Neural progenitor cell (in vitro differentiated cells): ENCODE data around the gene MPPED1. TPM values are rescaled to one million over a fixed set of nuclear protein-coding genes. Genes with fewer than 3 reads are reported as not detected.
A peak's percentile ranks its signal among the peaks of the same experiment; 100 is the strongest.

ENCODE experiments used
- DNase-seq: peaks from one replicate; pipeline ENCODE4 v3.0.0-alpha.2; 2016; ENCODE audit warnings: low spot score
- H2AFZ ChIP-seq: fragments of 200-600 bp; sonication (generic); replicated peaks from 2 replicates; pipeline ENCODE4 v1.6.1; 2016; ENCODE audit warnings: antibody characterized with exemption
- H3F3A ChIP-seq: fragments of 200-600 bp; sonication (generic); 2 replicates; pipeline ENCODE4 v1.6.1; 2016; ENCODE audit warnings: antibody characterized with exemption, low read depth
- H3K27ac ChIP-seq: fragments of 200-600 bp; sonication (generic); 2 replicates; pipeline ENCODE4 v1.5.1; 2016; ENCODE audit warnings: mild to moderate bottlenecking
- H3K27me3 ChIP-seq: fragments of 200-600 bp; sonication (generic); 2 replicates; pipeline ENCODE4 v1.6.1; 2016; ENCODE audit warnings: mild to moderate bottlenecking, moderate library complexity
- H3K36me3 ChIP-seq: fragments of 200-600 bp; sonication (generic); 2 replicates; pipeline ENCODE4 v1.5.1; 2016
- H3K4me1 ChIP-seq: fragments of 200-600 bp; sonication (generic); 2 replicates; pipeline ENCODE4 v1.6.1; 2016; ENCODE audit warnings: mixed run types
- H3K4me2 ChIP-seq: fragments of 200-600 bp; sonication (generic); 2 replicates; pipeline ENCODE4 v1.6.1; 2016
- H3K4me3 ChIP-seq: fragments of 200-600 bp; sonication (generic); 2 replicates; pipeline ENCODE4 v1.5.1; 2016
- H3K79me2 ChIP-seq: fragments of 200-600 bp; sonication (generic); 2 replicates; pipeline ENCODE4 v1.6.1; 2016; ENCODE audit warnings: low read depth
- H3K9ac ChIP-seq: fragments of 200-600 bp; sonication (generic); 2 replicates; pipeline ENCODE4 v1.6.1; 2016
- H3K9me3 ChIP-seq: fragments of 200-600 bp; sonication (generic); 2 replicates; pipeline ENCODE4 v1.5.1; 2016; ENCODE audit warnings: low read depth
- H4K20me1 ChIP-seq: fragments of 200-600 bp; sonication (generic); 2 replicates; pipeline ENCODE4 v1.6.1; 2016; ENCODE audit warnings: low read depth
- H3K27ac Mint-ChIP-seq: 3 replicates; pipeline ENCODE4 v1.8.0; 2021; ENCODE audit warnings: mixed read lengths
- H3K27me3 Mint-ChIP-seq: 2 replicates; pipeline ENCODE4 v1.8.0; 2022; ENCODE audit warnings: low read depth, mild to moderate bottlenecking, inconsistent platforms, moderate library complexity, mixed read lengths; ENCODE audit not compliant: insufficient read depth
- H3K36me3 Mint-ChIP-seq: 3 replicates; pipeline ENCODE4 v1.8.0; 2021; ENCODE audit warnings: mixed read lengths
- H3K4me1 Mint-ChIP-seq: 3 replicates; pipeline ENCODE4 v1.8.0; 2021; ENCODE audit warnings: mixed read lengths
- H3K4me3 Mint-ChIP-seq: 3 replicates; pipeline ENCODE4 v1.8.0; 2021; ENCODE audit warnings: mild to moderate bottlenecking, moderate library complexity, mixed read lengths
- H3K9me3 Mint-ChIP-seq: 3 replicates; pipeline ENCODE4 v1.8.0; 2020; ENCODE audit warnings: mixed read lengths
- EZH2 ChIP-seq: fragments of 200-600 bp; sonication (generic); IDR thresholded peaks from 2 replicates; pipeline ENCODE4 v1.6.1; 2017; ENCODE audit warnings: antibody characterized with exemption, mild to moderate bottlenecking, moderate library complexity
- EZH2phosphoT487 ChIP-seq: fragments of 200-600 bp; sonication (generic); IDR thresholded peaks from 2 replicates; pipeline ENCODE4 v1.6.1; 2017; ENCODE audit warnings: antibody characterized with exemption
- total RNA-seq: library from RNA; depleted of rRNA; stranded (reverse); fragments of >200 nt; gene quantifications from 2 replicates; pipeline ENCODE4 v1.2.3, GENCODE V29; 2015; ENCODE audit warnings: low replicate concordance
- TF ChIP-seq, protein P1 (sequence below): fragments of 200-600 bp; sonication (generic); IDR thresholded peaks from 2 replicates; pipeline ENCODE4 v1.5.1; 2017; ENCODE audit warnings: antibody characterized with exemption, mild to moderate bottlenecking

MPPED1 gene
- total RNA-seq, 1 donor from 2014 or later, result 2.0 TPM

DNA sequence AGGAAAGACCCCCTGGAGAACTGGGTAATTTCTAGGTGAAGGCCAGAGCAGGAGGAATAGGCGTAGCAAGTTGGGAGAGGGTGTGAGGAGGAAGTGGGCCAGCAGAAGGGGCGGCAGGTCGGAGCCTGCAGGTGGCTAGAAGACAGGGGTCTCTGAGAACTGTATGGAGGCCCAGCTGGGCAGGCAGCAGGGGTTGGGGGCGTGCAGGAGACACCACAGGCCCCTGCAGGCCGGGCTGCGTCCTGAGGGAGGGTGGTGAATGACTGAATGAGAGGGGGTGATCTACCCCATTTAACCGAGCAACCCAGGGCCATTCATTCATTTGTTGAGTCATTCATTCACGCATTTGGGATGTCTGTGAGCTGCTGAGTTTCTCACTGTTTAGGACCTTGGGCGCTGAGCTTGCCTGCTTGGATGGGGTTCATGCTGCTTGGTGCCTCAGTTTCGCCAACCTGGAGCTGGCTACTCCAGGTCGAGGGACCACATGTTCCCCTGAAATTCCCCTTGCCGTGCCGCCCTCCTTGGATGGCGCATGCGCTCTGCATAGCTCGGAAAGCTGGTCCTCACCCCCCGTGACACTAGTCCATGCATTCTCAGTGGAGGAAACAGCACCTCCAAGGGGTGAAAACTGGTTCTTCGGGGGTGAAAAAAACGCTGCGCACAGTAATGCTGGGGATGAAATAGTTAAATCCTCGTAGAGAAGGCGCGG is 15.6 kb downstream of the MPPED1 start:
- TF ChIP-seq EZH2phosphoT487 (no peak), EZH2 (no peak)
- TF ChIP-seq, protein P1, sequence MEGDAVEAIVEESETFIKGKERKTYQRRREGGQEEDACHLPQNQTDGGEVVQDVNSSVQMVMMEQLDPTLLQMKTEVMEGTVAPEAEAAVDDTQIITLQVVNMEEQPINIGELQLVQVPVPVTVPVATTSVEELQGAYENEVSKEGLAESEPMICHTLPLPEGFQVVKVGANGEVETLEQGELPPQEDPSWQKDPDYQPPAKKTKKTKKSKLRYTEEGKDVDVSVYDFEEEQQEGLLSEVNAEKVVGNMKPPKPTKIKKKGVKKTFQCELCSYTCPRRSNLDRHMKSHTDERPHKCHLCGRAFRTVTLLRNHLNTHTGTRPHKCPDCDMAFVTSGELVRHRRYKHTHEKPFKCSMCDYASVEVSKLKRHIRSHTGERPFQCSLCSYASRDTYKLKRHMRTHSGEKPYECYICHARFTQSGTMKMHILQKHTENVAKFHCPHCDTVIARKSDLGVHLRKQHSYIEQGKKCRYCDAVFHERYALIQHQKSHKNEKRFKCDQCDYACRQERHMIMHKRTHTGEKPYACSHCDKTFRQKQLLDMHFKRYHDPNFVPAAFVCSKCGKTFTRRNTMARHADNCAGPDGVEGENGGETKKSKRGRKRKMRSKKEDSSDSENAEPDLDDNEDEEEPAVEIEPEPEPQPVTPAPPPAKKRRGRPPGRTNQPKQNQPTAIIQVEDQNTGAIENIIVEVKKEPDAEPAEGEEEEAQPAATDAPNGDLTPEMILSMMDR, result peak; percentile 39
- H2AFZ ChIP-seq, result no peak overlapping the region
- Mint-ChIP-seq H3K4me3 (no peak overlapping the region), H3K36me3 (no peaks in the 10 kb centered on the region), H3K9me3 (no peaks in the 10 kb centered on the region), H3K4me1 (peaks cover 15% of the 10 kb centered on the region), H3K27me3 (peaks cover 13% of the 10 kb centered on the region), H3K27ac (no peak overlapping the region)
- no peak for DNase-seq
- H4K20me1 ChIP-seq, result no peaks in the 10 kb centered on the region
- H3K79me2 ChIP-seq, result no peaks in the 10 kb centered on the region
- peaks cover 12% of the 10 kb centered on the region for H3K27me3 ChIP-seq
- H3K4me3 ChIP-seq, result no peak overlapping the region
- no peaks in the 10 kb centered on the region for H3K9me3 ChIP-seq
- H3F3A ChIP-seq, result no peaks in the 10 kb centered on the region
- no peaks in the 10 kb centered on the region for H3K36me3 ChIP-seq
- H3K9ac ChIP-seq, result no peak overlapping the region
- H3K27ac ChIP-seq, result no peak overlapping the region
- no peak overlapping the region for H3K4me2 ChIP-seq
- H3K4me1 ChIP-seq, result peaks cover 36% of the 10 kb centered on the region

DNA sequence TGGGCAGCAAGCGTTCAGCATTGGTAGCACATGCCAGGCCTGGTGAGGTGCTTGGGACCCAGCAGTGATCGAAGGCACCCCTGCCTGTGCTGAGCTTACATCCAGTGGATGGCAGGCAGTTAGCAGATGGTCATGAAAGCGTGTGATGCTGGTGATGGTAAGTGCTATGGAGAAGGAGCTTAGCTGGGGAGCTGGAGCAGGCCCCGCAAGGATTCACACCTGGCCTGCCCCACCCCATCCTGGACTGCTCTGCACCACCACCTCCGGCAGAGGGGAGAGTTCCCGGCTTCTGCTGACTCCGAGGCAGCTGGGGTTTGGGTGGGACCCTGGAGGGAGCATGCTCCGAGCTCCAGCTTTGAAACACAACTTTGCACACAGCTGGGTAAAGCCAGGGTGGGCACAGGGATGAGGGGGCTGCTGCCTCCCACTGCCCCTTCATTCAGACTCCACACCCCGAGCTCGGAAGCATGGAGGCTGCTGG is 16.2 kb downstream of the MPPED1 start:
- Histone ChIP-seq H3K79me2 (no peaks in the 10 kb centered on the region), H3K4me2 (no peak overlapping the region), H3K4me1 (peaks cover 36% of the 10 kb centered on the region), H3F3A (no peaks in the 10 kb centered on the region), H3K9me3 (no peaks in the 10 kb centered on the region), H3K9ac (no peak overlapping the region), H3K27ac (no peak overlapping the region), H3K4me3 (no peak overlapping the region), H2AFZ (no peak overlapping the region), H3K36me3 (no peaks in the 10 kb centered on the region), H4K20me1 (no peaks in the 10 kb centered on the region), H3K27me3 (peaks cover 12% of the 10 kb centered on the region)
- H3K27me3 Mint-ChIP-seq, result peaks cover 13% of the 10 kb centered on the region
- H3K27ac Mint-ChIP-seq, result no peak overlapping the region
- H3K4me3 Mint-ChIP-seq, result no peak overlapping the region
- peaks cover 15% of the 10 kb centered on the region for H3K4me1 Mint-ChIP-seq
- no peaks in the 10 kb centered on the region for H3K9me3 Mint-ChIP-seq
- TF ChIP-seq EZH2 (no peak), EZH2phosphoT487 (no peak)
- TF ChIP-seq, protein P1, result no peak
- H3K36me3 Mint-ChIP-seq, result no peaks in the 10 kb centered on the region
- no peak for DNase-seq

DNA sequence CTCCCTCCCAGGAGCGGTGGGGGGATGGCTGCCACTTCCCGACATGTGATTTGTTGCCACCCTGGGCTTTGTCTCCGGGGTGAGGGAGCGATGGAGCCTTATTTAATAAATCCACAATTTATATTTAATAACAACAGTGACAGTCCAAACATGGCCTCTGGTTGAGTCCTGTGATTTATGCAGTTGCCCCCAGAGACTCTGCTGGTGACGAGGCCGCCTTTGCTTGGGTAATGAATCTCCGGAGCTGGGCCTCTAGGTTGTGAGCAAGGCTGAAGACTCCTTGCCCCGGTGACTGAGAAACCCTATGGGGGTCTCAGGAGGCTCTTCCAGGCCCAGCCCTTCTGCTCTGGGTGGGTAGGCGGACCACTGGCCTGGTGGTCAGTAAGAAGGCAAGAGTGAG is 16.7 kb downstream of the MPPED1 start:
- no peaks in the 10 kb centered on the region for H3K79me2 ChIP-seq
- H3K27ac ChIP-seq, result no peak overlapping the region
- no peaks in the 10 kb centered on the region for H3K9me3 Mint-ChIP-seq
- no peak overlapping the region for H3K27ac Mint-ChIP-seq
- no peaks in the 10 kb centered on the region for H3F3A ChIP-seq
- peaks cover 15% of the 10 kb centered on the region for H3K4me1 Mint-ChIP-seq
- peaks cover 12% of the 10 kb centered on the region for H3K27me3 ChIP-seq
- H3K4me2 ChIP-seq, result no peak overlapping the region
- no peaks in the 10 kb centered on the region for H3K36me3 ChIP-seq
- no peak overlapping the region for H3K4me3 ChIP-seq
- H4K20me1 ChIP-seq, result no peaks in the 10 kb centered on the region
- H3K9me3 ChIP-seq, result no peaks in the 10 kb centered on the region
- no peak for DNase-seq
- H2AFZ ChIP-seq, result no peak overlapping the region
- H3K36me3 Mint-ChIP-seq, result no peaks in the 10 kb centered on the region
- H3K9ac ChIP-seq, result no peak overlapping the region
- peaks cover 31% of the 10 kb centered on the region for H3K4me1 ChIP-seq
- no peak overlapping the region for H3K4me3 Mint-ChIP-seq
- TF ChIP-seq EZH2, result no peak
- no peak for TF ChIP-seq EZH2phosphoT487
- TF ChIP-seq, protein P1, result no peak
- H3K27me3 Mint-ChIP-seq, result peaks cover 14% of the 10 kb centered on the region
